Measurements from ENCODE around the gene BEST1. TPM values are rescaled to one million over a fixed set of nuclear protein-coding genes. Genes with fewer than 3 reads are reported as not detected.

BEST1 gene
- total and polyA plus RNA-seq, 2 of the 13 experiments (the other 11 are each of a cell fraction or from before 2014, with no cell fraction given), result 0.09 to 0.65 TPM

DNA sequence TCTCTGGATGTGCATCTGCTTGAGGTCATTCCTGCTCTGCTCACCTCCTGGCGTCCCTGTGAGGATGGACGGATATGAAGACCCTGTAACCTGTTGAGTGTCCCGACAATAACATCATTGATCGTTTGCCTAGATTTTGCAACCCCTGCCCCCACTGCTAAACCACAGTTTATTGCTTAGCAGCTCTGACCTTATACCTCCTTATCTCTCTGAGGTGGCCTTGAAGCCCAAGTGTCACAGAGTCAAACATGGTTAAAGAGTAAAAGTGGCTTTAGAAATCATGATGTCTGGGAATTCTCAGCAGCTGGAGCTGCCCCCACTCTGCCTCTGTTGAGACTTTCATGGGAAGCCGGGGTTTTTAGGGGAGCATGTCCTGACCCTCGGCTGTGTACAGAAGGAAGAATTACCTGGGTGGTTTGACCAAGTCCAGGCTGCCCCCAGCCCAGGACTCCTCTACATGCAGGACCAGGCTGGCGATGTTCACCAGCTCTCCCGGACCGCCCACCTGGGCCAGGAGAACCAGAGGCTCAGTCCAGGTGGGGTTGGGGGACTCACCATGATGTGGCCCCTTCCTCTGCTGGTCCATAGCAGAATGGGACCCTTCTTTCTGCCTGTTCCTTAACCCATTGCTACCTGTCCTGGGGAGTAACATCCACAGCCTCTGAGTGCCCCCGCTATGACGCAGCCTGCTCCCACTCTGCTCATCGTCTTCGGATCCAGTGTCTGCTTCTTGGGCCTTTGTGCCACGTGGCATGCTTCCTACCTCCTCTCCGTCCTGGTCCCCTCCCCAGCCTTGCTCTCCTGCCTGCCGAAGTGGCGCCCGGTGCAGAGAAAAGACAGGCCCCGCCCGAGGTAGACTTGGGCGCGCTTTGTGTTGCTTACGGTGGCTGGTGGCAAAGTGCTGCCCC lies 50.6 kb downstream of the BEST1 start (continued):
- TF ChIP-seq TEAD3 (CRISPR knock-in tag; optimal IDR thresholded peaks at IDR 0.05; ENCODE audit: borderline replicate concordance) (no peak), TOE1 (CRISPR knock-in tag; IDR thresholded peaks at IDR 0.05) (no peak), CREB1 (IDR thresholded peaks at IDR 0.05) (no peak), CREB1 (CRISPR knock-in tag; IDR thresholded peaks at IDR 0.05) (peak; percentile 29; the same call in 1 of the 2 replicates), ATAD3A (CRISPR knock-in tag; IDR thresholded peaks at IDR 0.05) (no peak), ZNF605 (CRISPR knock-in tag; IDR thresholded peaks at IDR 0.05) (no peak), ZNF616 (CRISPR knock-in tag; IDR thresholded peaks at IDR 0.05; ENCODE audit: low read depth) (no peak), FOXO1 (CRISPR knock-in tag; IDR thresholded peaks at IDR 0.05) (peak; percentile 69), NBN (conservative IDR thresholded peaks at IDR 0.05) (no peak)
- TF ChIP-seq, protein P1, sequence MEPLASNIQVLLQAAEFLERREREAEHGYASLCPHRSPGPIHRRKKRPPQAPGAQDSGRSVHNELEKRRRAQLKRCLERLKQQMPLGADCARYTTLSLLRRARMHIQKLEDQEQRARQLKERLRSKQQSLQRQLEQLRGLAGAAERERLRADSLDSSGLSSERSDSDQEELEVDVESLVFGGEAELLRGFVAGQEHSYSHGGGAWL (CRISPR knock-in tag; IDR thresholded peaks at IDR 0.05), result no peak
- TF ChIP-seq, protein P2, sequence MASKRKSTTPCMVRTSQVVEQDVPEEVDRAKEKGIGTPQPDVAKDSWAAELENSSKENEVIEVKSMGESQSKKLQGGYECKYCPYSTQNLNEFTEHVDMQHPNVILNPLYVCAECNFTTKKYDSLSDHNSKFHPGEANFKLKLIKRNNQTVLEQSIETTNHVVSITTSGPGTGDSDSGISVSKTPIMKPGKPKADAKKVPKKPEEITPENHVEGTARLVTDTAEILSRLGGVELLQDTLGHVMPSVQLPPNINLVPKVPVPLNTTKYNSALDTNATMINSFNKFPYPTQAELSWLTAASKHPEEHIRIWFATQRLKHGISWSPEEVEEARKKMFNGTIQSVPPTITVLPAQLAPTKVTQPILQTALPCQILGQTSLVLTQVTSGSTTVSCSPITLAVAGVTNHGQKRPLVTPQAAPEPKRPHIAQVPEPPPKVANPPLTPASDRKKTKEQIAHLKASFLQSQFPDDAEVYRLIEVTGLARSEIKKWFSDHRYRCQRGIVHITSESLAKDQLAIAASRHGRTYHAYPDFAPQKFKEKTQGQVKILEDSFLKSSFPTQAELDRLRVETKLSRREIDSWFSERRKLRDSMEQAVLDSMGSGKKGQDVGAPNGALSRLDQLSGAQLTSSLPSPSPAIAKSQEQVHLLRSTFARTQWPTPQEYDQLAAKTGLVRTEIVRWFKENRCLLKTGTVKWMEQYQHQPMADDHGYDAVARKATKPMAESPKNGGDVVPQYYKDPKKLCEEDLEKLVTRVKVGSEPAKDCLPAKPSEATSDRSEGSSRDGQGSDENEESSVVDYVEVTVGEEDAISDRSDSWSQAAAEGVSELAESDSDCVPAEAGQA (IDR thresholded peaks at IDR 0.05; ENCODE audit: low read depth), result no peak
- TF ChIP-seq, protein P2 (CRISPR knock-in tag; IDR thresholded peaks at IDR 0.05; ENCODE audit: borderline replicate concordance), result no peak
- TF ChIP-seq, protein P3, sequence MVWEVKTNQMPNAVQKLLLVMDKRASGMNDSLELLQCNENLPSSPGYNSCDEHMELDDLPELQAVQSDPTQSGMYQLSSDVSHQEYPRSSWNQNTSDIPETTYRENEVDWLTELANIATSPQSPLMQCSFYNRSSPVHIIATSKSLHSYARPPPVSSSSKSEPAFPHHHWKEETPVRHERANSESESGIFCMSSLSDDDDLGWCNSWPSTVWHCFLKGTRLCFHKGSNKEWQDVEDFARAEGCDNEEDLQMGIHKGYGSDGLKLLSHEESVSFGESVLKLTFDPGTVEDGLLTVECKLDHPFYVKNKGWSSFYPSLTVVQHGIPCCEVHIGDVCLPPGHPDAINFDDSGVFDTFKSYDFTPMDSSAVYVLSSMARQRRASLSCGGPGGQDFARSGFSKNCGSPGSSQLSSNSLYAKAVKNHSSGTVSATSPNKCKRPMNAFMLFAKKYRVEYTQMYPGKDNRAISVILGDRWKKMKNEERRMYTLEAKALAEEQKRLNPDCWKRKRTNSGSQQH (CRISPR knock-in tag; IDR thresholded peaks at IDR 0.05; ENCODE audit: low read depth), result no peak
- TF ChIP-seq, protein P4, sequence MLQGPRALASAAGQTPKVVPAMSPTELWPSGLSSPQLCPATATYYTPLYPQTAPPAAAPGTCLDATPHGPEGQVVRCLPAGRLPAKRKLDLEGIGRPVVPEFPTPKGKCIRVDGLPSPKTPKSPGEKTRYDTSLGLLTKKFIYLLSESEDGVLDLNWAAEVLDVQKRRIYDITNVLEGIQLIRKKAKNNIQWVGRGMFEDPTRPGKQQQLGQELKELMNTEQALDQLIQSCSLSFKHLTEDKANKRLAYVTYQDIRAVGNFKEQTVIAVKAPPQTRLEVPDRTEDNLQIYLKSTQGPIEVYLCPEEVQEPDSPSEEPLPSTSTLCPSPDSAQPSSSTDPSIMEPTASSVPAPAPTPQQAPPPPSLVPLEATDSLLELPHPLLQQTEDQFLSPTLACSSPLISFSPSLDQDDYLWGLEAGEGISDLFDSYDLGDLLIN (CRISPR knock-in tag; IDR thresholded peaks at IDR 0.05; ENCODE audit: borderline replicate concordance), result no peak
- TF ChIP-seq, protein P5, sequence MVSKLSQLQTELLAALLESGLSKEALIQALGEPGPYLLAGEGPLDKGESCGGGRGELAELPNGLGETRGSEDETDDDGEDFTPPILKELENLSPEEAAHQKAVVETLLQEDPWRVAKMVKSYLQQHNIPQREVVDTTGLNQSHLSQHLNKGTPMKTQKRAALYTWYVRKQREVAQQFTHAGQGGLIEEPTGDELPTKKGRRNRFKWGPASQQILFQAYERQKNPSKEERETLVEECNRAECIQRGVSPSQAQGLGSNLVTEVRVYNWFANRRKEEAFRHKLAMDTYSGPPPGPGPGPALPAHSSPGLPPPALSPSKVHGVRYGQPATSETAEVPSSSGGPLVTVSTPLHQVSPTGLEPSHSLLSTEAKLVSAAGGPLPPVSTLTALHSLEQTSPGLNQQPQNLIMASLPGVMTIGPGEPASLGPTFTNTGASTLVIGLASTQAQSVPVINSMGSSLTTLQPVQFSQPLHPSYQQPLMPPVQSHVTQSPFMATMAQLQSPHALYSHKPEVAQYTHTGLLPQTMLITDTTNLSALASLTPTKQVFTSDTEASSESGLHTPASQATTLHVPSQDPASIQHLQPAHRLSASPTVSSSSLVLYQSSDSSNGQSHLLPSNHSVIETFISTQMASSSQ (IDR thresholded peaks at IDR 0.05; ENCODE audit: low read depth), result peak; percentile 62; the same call in 1 of the 2 replicates
- TF ChIP-seq, protein P5 (CRISPR knock-in tag; IDR thresholded peaks at IDR 0.05; ENCODE audit: borderline replicate concordance), result peak; percentile 70; the same call in 1 of the 2 replicates
